Thyroid gland (tissue), 4 donors: ENCODE measurements around the gene SLC33A1. TPM values are rescaled to one million over a fixed set of nuclear protein-coding genes. Genes with fewer than 3 reads are reported as not detected.
A peak's percentile ranks its signal among the peaks of the same experiment; 100 is the strongest.
"Not testable (repeated sequence)": the region's sequence is repeated elsewhere in the genome, so short reads cannot be mapped to it uniquely, and the experiment has no call there.

Experiments
- DNase-seq, 2 donors: peaks; one replicate each; pipeline ENCODE4 v3.0.0-alpha.2; 2019
- H3K27ac ChIP-seq, 3 donors: fragments of 200-600 bp; sonication (generic); 1 replicate in 2 of 3; 2 replicates in 1 of 3; pipeline ENCODE4 v1.5.1; 2016 to 2019; ENCODE audit warnings: mild to moderate bottlenecking in 1 of 3, moderate library complexity in 1 of 3
- H3K27me3 ChIP-seq: fragments of 200-600 bp; sonication (generic); one replicate; pipeline ENCODE4 v1.5.1; 2019
- H3K36me3 ChIP-seq, 2 donors: fragments of 200-600 bp; sonication (generic); one replicate each; pipeline ENCODE4 v1.5.1; 2016 to 2019
- H3K4me1 ChIP-seq, 2 donors: fragments of 200-600 bp; sonication (generic); one replicate each; pipeline ENCODE4 v1.5.1; 2017 to 2019
- H3K4me3 ChIP-seq, 3 donors: fragments of 200-600 bp; sonication (generic); replicated peaks in 1 of 3; 1 replicate in 2 of 3; 2 replicates in 1 of 3; pipeline ENCODE4 v1.5.1; 2016; ENCODE audit warnings: mild to moderate bottlenecking in 1 of 3
- H3K9me3 ChIP-seq: fragments of 200-600 bp; sonication (generic); one replicate; pipeline ENCODE4 v1.5.1; 2017
- CTCF ChIP-seq, 6 experiments: fragments of 200-600 bp in 3 of 6; fragments of 450-650 bp in 3 of 6; sonication (generic) in 3 of 6; IDR thresholded peaks; one replicate each; pipeline ENCODE4 v1.5.1; 2016 to 2019; ENCODE audit warnings: antibody characterized with exemption in 6 of 6, mild to moderate bottlenecking in 2 of 6, inconsistent platforms in 1 of 6, moderate library complexity in 1 of 6
- POLR2A ChIP-seq, 2 donors: fragments of 450-650 bp; IDR thresholded peaks; one replicate each; pipeline ENCODE4 v1.6.1; 2017; ENCODE audit warnings: antibody characterized with exemption in 2 of 2, mild to moderate bottlenecking in 2 of 2, moderate library complexity in 1 of 2
- WGBS, 2 donors: methylation state at CpG; one replicate each; pipeline ENCODE4 v1.1.5; 2017; 5-methylcytosine and 5-hydroxymethylcytosine counted together
- intact Hi-C: fragments of 100-400 bp; cut with DNase I; formaldehyde crosslinking; loops from one replicate; pipeline ENCODE4 v1.15.1; 2023
- total RNA-seq, 4 donors: library from RNA; depleted of rRNA; stranded (reverse); fragments of >200 nt; gene quantifications; one replicate each; pipeline ENCODE4 v1.2.3, GENCODE V29; 2016

Gene SLC33A1
- total RNA-seq, 4 donors from 2014 or later: 54.2 to 94.1 (median 69.0) TPM

DNA sequence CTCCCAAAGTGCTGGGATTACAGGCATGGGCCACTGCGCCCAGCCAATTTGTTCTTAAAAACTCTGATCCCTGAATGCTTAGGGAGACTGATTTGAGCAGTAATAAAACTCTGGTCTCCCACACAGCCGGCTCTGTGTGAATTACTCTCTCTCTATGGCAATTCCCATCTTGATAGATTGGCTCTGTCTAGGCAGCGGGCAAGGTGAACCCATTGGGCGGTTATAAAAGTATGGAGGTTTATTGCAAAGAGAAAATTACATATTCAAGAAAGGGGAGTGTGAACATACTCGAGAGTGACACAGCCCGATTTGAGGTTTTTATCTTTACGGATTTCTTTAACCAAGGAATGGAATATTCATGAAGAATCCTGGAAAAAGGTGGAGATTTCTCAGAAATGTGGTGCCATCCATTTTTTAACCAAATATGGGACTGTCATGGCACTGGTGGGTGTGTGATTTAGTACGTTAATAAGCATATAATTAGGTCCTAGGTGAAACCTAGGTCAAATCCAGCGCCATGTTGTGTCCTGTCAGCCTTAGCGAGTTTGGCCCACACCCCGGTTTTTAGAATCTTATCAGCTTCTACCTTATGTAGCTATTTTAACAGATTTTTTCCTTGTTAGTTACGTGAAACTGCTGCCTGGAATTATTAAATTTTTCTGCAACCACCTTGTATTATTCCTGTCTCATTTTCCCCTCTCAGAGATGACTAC lies 9.0 kb upstream of the SLC33A1 start:
- TF ChIP-seq POLR2A (IDR thresholded peaks at IDR 0.05) (no peak), CTCF (IDR thresholded peaks at IDR 0.05) (no peak)
- no peak overlapping the region for H3K27ac ChIP-seq
- no peaks in the 10 kb centered on the region for H3K36me3 ChIP-seq
- H3K27me3 ChIP-seq: no peaks in the 10 kb centered on the region
- no peak overlapping the region for H3K4me3 ChIP-seq
- intact Hi-C loops: no loop called here
- H3K4me1 ChIP-seq: no peaks in the 10 kb centered on the region
- no peak for DNase-seq
- no peaks in the 10 kb centered on the region for H3K9me3 ChIP-seq
- WGBS, 2 donors: 90 to 91% methylated on average over 12 of the region's 12 CpGs

- H3K4me1 ChIP-seq, H3K9me3 ChIP-seq, intact Hi-C loops, H3K4me3 ChIP-seq, H3K36me3 ChIP-seq, DNase-seq, H3K27ac ChIP-seq, H3K27me3 ChIP-seq: not testable (repeated sequence)
- WGBS, 2 donors: 88 to 91% methylated on average over 12 of the region's 12 CpGs
Measured at GRCh38 chr3:155862290-155862982, 8.2 kb upstream of the SLC33A1 start.

DNA sequence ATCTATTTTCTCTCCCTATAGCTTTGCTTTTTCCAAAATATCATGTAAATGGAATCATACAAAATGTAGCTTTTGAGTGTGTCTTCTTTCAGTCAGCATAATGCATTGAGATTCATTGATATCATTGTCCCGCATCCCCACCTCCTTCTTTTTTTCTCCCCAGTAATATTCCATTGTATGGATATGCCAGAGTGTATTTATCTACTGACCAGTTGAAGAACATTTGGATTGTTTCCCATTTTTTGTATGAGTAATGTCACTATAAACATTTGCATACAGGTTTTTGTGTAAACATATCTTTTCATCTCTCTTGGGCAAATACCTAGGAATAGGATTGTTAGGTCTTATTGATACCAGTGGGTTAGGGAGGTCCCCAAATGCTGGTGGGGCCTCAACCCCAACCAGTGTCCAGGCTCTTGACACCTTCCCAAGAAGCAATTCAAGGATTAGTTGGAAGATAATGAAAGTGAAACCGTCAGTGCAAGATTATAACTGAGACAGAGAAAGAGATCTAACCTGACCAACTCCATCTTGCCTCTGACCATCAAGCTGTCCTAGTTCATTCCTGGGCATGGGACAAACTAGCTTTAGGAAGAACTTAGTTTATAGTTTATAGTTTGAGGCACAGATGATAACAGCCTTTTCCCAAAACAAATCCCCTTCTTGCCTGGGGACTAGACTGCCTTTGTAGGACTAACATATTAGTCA lies 7.4 kb upstream of the SLC33A1 start:
- H3K9me3 ChIP-seq: no peaks in the 10 kb centered on the region
- intact Hi-C loops: no loop called here
- no peaks in the 10 kb centered on the region for H3K4me1 ChIP-seq
- no peaks in the 10 kb centered on the region for H3K36me3 ChIP-seq
- DNase-seq: no peak
- H3K4me3 ChIP-seq: no peak overlapping the region
- H3K27ac ChIP-seq: no peak overlapping the region
- TF ChIP-seq POLR2A (IDR thresholded peaks at IDR 0.05): no peak
- TF ChIP-seq CTCF (IDR thresholded peaks at IDR 0.05): no peak
- H3K27me3 ChIP-seq: no peaks in the 10 kb centered on the region
- WGBS, 2 donors: 94% methylated on average over 2 of the region's 2 CpGs

GRCh38 chr3:155860424-155860823 lies 6.2 kb upstream of the SLC33A1 start:
- DNase-seq, intact Hi-C loops, H3K27me3 ChIP-seq, H3K9me3 ChIP-seq, H3K36me3 ChIP-seq, H3K4me1 ChIP-seq, H3K4me3 ChIP-seq, H3K27ac ChIP-seq: not testable (repeated sequence)
- WGBS, 2 donors: 77 to 84% methylated on average over 5 of the region's 5 CpGs

GRCh38 chr3:155859859-155860258 lies 5.6 kb upstream of the SLC33A1 start:
- H3K27ac ChIP-seq: no peak overlapping the region
- intact Hi-C loops: loop anchor here (10.0 kb wide), 1 partner anchor 115 kb away; the partner anchor contains the start of gene PLCH1
- 13 to 16% methylated on average over 2 of the region's 2 CpGs for WGBS, 2 donors

More at GRCh38 chr3:155859859-155860258, 5.6 kb upstream of the SLC33A1 start:
- no peaks in the 10 kb centered on the region for H3K9me3 ChIP-seq
- no peaks in the 10 kb centered on the region for H3K4me1 ChIP-seq
- no peaks in the 10 kb centered on the region for H3K36me3 ChIP-seq
- DNase-seq: no peak
- H3K4me3 ChIP-seq: no peak overlapping the region
- H3K27me3 ChIP-seq: no peaks in the 10 kb centered on the region
- peak in 2 of 6 experiments; percentile 28 to 40 for TF ChIP-seq CTCF (IDR thresholded peaks at IDR 0.05)
- TF ChIP-seq POLR2A (IDR thresholded peaks at IDR 0.05): no peak
